ENCODE measurements around the gene TAS2R20.

The TAS2R20 gene

GRCh38 chr12:10967409-10967808 is 30.7 kb downstream of the TAS2R20 start:
- H3K4me1 ChIP-seq (ENCODE audit: control insufficient read depth, insufficient read depth, low read length), result no peaks in the 10 kb centered on the region
- no peaks in the 10 kb centered on the region for H3K36me3 ChIP-seq (ENCODE audit: control insufficient read depth in 2 of 2, insufficient read depth in 1 of 2, low read length in 2 of 2)
- no peak for TF ChIP-seq ZBTB1 (tag by site-specific recombination; IDR thresholded peaks at IDR 0.05)
- TF ChIP-seq ZNF23 (tag by site-specific recombination; IDR thresholded peaks at IDR 0.05; ENCODE audit: borderline replicate concordance), result no peak
- no peak for TF ChIP-seq ELK4 (IDR thresholded peaks at IDR 0.05; ENCODE audit: borderline replicate concordance, low read depth, low read length)
- TF ChIP-seq EGR2 (tag by site-specific recombination; IDR thresholded peaks at IDR 0.05; ENCODE audit: low read depth), result no peak
- TF ChIP-seq KLF7 (tag by site-specific recombination; IDR thresholded peaks at IDR 0.05; ENCODE audit: borderline replicate concordance), result no peak
- TF ChIP-seq ZNF311 (tag by site-specific recombination; IDR thresholded peaks at IDR 0.05; ENCODE audit: borderline replicate concordance), result no peak
- no peak for TF ChIP-seq ZNF423 (tag by site-specific recombination; IDR thresholded peaks at IDR 0.05)
- no peak for TF ChIP-seq IKZF3 (tag by site-specific recombination; IDR thresholded peaks at IDR 0.05)
- TF ChIP-seq YY1 (tag by site-specific recombination; IDR thresholded peaks at IDR 0.05), result no peak
- no peak for TF ChIP-seq ZNF274 (IDR thresholded peaks at IDR 0.05; ENCODE audit: low read length)
- no peak for TF ChIP-seq ZNF274 (tag by site-specific recombination; IDR thresholded peaks at IDR 0.05; ENCODE audit: borderline replicate concordance)
- no peak for TF ChIP-seq ZNF266 (tag by site-specific recombination; IDR thresholded peaks at IDR 0.05; ENCODE audit: low read depth)
- TF ChIP-seq ZNF112 (tag by site-specific recombination; IDR thresholded peaks at IDR 0.05), result no peak
- TF ChIP-seq, protein P1, sequence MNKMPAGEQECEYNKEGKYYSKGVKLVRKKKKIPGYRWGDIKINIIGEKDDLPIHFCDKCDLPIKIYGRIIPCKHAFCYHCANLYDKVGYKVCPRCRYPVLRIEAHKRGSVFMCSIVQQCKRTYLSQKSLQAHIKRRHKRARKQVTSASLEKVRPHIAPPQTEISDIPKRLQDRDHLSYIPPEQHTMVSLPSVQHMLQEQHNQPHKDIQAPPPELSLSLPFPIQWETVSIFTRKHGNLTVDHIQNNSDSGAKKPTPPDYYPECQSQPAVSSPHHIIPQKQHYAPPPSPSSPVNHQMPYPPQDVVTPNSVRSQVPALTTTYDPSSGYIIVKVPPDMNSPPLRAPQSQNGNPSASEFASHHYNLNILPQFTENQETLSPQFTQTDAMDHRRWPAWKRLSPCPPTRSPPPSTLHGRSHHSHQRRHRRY (tag by site-specific recombination; IDR thresholded peaks at IDR 0.05), result no peak
- TF ChIP-seq ZNF391 (tag by site-specific recombination; IDR thresholded peaks at IDR 0.05; ENCODE audit: borderline replicate concordance, low read depth), result no peak
- no peak for TF ChIP-seq ZNF558 (tag by site-specific recombination; IDR thresholded peaks at IDR 0.05)
- no peak for TF ChIP-seq ZNF157 (tag by site-specific recombination; IDR thresholded peaks at IDR 0.05)
- no peak for TF ChIP-seq ZNF354C (tag by site-specific recombination; IDR thresholded peaks at IDR 0.05; ENCODE audit: borderline replicate concordance, low read depth)
- TF ChIP-seq SCRT1 (tag by site-specific recombination; IDR thresholded peaks at IDR 0.05; ENCODE audit: borderline replicate concordance), result no peak
- no peak for TF ChIP-seq ZBTB21 (tag by site-specific recombination; IDR thresholded peaks at IDR 0.05)
- no peak for TF ChIP-seq SALL2 (tag by site-specific recombination; IDR thresholded peaks at IDR 0.05; ENCODE audit: borderline replicate concordance)
- no peak overlapping the region for H3K27ac ChIP-seq (ENCODE audit: extremely low read depth, low read depth, low read length)
- H3K9me3 ChIP-seq (ENCODE audit: control insufficient read depth, insufficient read depth, low read depth, low read length), result no peaks in the 10 kb centered on the region
- POLR2A ChIA-PET, result no interaction called here
- CTCF ChIA-PET, result no interaction called here
- no peak overlapping the region for H3K4me3 ChIP-seq (ENCODE audit: low read depth, low read length)

GRCh38 chr12:10966314-10966713 is 31.8 kb downstream of the TAS2R20 start:
- H3K4me1 ChIP-seq (ENCODE audit: control insufficient read depth, insufficient read depth, low read length), result no peaks in the 10 kb centered on the region
- TF ChIP-seq ZNF175 (tag by site-specific recombination; IDR thresholded peaks at IDR 0.05), result no peak
- no peak overlapping the region for H3K4me3 ChIP-seq (ENCODE audit: low read depth, low read length)
- H3K27ac ChIP-seq (ENCODE audit: extremely low read depth, low read depth, low read length), result no peak overlapping the region
- H3K36me3 ChIP-seq (ENCODE audit: control insufficient read depth in 2 of 2, insufficient read depth in 1 of 2, low read length in 2 of 2), result no peaks in the 10 kb centered on the region
- POLR2A ChIA-PET, result no interaction called here
- H3K9me3 ChIP-seq (ENCODE audit: control insufficient read depth, insufficient read depth, low read depth, low read length), result no peaks in the 10 kb centered on the region
- CTCF ChIA-PET, result interaction anchor here (0.6 kb wide), 1 partner anchor 22 kb away, joined by 4 read pairs; no protein-coding TSS in a partner anchor

GRCh38 chr12:10965476-10965875 is 32.6 kb downstream of the TAS2R20 start:
- CTCF ChIA-PET, result no interaction called here
- no peaks in the 10 kb centered on the region for H3K36me3 ChIP-seq (ENCODE audit: control insufficient read depth in 2 of 2, insufficient read depth in 1 of 2, low read length in 2 of 2)
- H3K4me3 ChIP-seq (ENCODE audit: low read depth, low read length), result no peak overlapping the region
- TF ChIP-seq ZFP41 (tag by site-specific recombination; IDR thresholded peaks at IDR 0.05; ENCODE audit: borderline replicate concordance) (no peak), ZNF792 (tag by site-specific recombination; IDR thresholded peaks at IDR 0.05) (no peak), RBAK (tag by site-specific recombination; IDR thresholded peaks at IDR 0.05) (no peak)
- H3K9me3 ChIP-seq (ENCODE audit: control insufficient read depth, insufficient read depth, low read depth, low read length), result no peaks in the 10 kb centered on the region
- POLR2A ChIA-PET, result no interaction called here
- no peaks in the 10 kb centered on the region for H3K4me1 ChIP-seq (ENCODE audit: control insufficient read depth, insufficient read depth, low read length)
- no peak overlapping the region for H3K27ac ChIP-seq (ENCODE audit: extremely low read depth, low read depth, low read length)

Measured in HEK293 (cell line).